ENCODE results near the gene PROSER3.

GRCh38 chr19:35720163-35720524, 37.8 kb upstream of the PROSER3 start:
- no peak for TF ChIP-seq CTCF (IDR thresholded peaks at IDR 0.05)
- TF ChIP-seq POLR2A (IDR thresholded peaks at IDR 0.05), result no peak

Data from uterus (tissue), 2 donors.